HG02973 (cell line): ENCODE data around the gene PLBD2.

ENCODE experiments used
- ATAC-seq: cut with Tn5 transposase; IDR thresholded peaks from one replicate; pipeline ENCODE4 v1.9.1; 2021; ENCODE audit warnings: moderate library complexity; ENCODE audit not compliant: unreplicated experiment

PLBD2 gene

DNA sequence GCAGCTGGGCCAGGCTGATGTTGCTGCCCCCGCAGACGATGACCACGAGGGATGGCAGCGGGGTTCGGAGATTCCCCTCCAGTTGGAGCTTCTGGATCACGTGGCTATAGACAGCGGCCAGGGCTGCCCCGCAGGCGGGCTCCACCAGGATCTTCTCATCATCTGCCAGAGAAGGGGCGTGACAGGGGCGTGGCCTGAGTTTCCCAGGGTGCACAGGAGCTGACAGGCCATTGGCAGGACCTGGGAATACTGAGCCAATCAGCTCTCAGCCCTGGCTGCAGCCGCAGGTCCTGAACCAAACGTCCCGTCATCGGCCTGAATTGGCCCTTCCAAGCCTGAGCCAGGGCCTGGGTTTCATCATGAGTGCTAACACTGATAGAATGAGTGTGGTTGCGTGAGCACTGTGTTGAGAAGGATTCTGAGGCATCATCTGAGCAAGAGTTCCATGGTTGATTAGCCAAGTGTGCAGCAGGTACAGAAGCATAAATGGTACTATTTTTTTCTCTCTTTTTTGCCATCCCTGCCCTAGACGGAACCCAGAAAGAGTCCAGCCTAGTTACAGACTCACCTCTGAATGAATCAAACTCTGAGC is 34.7 kb downstream of the PLBD2 start:
- ATAC-seq, result no peak

DNA sequence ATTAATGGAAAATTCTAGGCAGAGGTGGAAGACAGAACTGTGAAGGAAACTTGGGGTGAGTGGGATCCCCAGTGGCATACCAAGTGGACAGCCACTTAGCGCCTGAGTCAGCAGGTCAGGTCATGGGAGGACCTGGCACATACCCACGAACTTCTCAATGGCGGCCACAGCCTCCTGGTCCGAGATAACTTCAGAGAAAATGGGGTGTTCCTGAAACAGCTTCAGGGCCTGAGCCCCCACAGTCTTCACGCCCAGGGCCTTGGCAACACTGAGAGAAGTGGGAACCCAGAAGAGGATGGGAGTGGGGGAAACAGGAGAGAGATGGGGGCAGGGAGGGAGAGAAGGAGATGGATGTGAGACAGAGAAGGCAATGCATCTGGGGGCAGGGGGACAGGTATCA is 35.4 kb downstream of the PLBD2 start:
- no peak for ATAC-seq

DNA sequence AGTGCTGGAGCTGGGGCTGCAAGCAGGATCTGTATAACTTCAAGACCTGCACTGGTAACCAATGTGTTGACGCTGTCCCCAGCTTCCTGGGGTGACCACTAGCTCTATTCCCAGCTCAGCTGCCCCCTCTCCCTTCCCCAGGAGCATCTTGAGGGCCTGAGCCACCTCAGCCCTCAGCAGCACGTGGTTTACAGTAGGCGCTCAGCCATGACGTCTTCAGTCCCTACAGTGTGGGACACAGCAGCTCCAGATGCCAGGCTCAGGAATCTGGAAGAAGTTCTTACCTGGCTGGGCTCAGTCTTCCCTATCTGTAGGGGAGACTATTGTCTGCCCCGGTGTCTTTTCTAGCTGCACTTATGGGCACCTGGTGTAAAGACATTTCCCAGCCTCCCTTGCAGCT is 36.7 kb downstream of the PLBD2 start:
- no peak for ATAC-seq

DNA sequence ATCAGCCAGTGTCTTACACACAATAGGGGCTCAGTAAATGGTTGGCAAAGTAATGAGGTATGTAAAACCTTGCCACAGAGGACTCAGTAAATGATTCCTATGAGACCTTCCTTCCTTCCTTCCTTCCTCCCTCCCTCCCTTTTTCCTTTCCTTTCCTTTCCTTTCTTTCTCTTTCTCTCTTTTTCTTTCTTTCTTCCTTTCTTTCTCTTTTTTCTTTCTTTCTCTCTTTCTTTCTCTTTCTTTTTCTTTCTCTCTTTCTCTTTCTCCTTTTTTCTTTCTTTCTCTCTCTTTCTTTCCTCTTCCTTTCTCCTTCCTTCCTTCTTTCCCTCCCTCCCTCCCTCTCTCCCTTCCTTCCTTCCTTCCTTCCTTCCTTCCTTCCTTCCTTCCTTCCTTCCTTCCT is 37.8 kb downstream of the PLBD2 start:
- no peak for ATAC-seq

DNA sequence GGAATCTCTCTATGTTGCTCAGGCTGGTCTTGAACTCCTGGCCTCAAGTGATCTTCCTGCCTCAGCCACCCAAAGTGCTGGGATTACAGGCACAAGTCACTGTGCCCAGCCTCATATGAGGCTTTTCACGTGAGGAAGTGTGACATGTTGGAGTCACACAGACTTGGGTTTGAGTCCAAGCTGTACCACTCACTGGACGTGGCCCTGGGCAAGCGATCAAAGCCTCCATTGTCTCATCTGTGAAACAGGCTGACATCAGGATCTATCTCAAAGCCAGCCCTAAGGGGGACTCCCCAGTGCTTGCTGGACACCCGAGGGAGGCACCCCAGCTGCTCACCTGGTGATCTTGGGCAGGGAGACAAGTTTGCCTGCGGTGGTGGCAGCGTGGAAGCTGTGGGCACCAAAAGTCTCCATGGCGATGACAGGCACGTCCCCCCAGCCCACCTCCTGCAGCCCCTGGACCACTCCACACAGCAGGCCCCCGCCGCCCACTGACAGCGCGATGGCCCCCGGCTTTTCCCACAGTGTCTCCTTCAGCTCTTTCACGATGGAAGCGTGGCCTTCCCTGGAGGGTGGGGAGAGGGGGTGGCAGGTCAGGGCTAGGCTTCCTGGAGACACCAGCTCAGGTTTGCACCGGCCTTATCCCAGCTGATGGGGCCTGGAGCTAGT is 38.6 kb downstream of the PLBD2 start:
- ATAC-seq, result no peak

DNA sequence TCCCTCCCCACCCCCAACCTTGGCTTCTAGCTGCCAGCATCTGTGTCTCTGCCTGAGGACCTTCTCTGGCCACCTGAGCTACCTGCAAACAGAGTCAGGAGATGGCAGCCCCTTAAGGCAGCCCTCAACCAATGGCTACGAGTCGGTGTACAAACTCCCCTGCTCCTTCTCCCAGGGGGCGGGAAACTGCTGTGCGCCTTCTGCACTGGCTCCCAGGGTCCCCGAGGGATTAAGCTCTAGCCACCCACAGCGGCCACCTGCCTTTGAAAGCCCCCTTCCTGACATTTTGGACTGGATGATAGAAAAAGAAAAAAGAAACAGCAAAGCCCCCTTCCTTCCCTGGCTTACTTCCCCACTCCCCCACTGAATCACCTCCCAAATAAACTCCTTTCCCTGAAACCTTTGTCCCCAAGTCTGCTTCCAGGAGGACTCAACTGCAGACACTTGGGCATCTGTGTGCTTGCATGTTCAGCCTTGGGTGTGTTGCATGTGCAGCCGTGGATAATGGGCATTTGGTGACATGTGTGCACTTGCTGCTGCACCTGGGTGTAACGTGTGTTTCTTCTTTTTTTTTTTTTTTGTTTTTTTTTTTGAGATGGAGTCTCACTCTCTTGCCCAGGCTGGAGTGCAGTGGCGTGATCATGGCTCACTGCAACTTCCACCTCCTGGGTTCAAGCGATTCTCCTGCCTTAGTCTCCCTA is 39.3 kb downstream of the PLBD2 start:
- no peak for ATAC-seq

DNA sequence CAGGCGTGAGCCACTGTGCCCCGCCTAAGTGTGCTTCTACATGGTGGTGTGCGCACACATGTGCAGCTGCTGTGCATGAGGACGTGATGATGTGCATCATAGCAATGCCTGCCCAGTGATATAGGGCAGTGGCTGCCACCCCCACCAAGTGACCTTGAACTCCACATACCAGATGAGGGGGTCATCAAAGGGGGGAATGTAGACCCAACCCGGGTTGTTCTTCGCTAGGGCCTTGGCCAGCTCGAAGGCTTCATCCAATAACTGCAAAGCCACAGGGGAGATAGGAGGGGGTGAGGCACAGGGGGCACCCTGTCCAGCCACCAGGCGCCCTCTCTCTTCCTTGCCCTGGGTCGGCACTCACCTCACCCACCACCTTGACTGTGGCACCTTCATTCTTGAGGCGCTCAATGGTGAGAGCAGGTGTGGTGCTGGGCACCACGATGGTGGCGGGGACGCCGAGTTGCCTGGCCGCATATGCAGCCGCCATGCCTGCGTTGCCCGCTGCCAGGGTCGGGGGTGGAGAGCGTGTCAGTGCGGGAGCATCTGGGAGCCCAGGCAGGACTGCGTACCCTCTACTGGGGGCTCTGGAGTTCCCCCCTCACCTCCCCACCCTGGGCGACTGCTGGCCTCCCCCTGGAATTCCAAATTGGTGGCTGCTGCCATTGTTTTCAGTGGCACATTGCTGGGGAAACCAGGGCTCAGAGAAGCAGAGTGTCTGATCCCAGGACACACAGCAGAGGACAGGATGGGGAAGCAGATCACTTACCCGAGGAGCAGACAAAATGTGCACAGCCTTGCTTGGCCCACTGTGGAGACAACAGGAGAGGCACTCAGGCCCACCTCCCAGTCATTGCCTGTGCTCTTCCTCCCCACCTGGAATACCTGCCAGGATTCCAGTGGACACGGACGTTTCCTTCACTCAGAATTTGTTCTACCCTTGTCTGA is 40.2 kb downstream of the PLBD2 start:
- no peak for ATAC-seq

DNA sequence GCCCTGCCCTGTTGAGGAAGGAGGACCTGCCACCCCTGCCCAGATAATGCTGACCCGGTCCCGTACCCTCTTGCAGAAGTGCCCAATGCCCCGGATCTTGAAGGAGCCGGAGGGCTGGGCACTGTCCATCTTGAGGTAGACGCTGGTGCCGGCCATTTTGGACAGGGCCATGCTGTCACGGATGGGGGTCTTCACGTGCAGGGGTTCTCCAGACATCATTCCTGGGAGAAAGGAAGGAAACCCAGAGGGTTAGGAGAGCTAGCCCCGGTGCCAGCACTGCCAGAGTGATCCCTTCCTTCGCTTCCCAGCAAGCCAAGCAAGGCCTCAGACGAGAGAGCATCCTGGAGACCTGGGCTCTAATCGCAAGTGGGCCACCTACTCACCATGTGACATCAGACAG is 41.1 kb downstream of the PLBD2 start:
- ATAC-seq, result no peak

DNA sequence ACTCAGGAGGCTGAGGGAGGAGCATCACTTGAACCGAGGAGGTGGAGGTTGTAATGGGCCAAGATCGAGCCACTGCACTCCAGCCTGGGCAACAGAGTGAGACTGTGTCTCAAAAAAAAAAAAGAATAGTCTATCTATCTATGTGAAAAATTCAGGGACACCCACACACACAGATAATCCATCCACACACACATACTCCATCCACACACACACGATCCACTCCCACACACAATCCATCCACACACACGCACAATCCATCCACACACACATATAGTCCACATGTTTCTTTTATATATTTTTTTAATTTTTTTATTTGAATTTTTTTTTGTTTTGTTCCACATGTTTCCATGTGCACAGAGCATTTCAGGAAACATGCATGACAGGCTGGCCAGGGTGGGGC is 42.0 kb downstream of the PLBD2 start:
- no peak for ATAC-seq

DNA sequence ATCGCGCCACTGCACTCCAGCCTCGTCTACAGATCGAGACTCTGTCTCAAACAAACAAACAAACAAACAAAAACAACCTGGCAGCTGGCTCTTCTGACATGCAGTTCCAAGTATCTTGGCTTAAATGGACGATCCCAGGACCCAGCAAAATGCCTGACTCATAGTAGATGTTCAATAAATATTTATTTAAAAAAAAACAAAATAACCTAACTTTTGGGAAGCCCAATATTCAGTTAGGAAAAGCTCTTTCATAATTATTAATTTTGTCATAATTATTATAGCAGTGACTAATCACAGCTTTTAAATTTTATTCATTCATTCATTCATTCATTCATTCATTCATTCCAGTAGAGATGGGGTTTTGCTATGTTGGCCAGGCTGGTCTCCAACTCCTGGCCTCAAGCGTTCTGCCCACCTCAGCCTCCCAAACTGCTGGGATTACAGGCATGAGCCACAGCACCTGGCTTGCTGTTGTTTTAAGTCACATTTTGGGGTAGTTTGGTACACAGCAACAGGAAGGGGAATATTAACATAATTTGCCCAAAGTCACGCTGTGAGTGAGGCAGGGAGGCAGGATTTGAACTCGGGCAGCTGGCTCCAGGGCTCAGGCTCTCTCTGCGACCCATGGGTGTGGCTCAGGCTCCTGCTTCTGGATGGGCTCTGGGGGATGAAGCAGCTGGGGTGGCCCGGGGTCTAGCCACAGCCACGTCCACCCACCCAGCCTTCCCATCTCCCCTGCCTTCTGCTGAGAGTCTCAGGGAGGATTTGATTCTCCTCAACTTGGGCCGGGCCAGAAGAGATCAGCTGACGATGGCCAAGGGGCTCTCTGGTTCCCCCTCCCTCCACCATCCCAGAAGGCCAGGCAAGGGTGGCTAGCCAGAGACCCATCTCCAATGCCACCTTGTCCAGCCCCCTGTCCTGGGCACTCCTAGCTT is 42.9 kb downstream of the PLBD2 start:
- ATAC-seq, result no peak

DNA sequence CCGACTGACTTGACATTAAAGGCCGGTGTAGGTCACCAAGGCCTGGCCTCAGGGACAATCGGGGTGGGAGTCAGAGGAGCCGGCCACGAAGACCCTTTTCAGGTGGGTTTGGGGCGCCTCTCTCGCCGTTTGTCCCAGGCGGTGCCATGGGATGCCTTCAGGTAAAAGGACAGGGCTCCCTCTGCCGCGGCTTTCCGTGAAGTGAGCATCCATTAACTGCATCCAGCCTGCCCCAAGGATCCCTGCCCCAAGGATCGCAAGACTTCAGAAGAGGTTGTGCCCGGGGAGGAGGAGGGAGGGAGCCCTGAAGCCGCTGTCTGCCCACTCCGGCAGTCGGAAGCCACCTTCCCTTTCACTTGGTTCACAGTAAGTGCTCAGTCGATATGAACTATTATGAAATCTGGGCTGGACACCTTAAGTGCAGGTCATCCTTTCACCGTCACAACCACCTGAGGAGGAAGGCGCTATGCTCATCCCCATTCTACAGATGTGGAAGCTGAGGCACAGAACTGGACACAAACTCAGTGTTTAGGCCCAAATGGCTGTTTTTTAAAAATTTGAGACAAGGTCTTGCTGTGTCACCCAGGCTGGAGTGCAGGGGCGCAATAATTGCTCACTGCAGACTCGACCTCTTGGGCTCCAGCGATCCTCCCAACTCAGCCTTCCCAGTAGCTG is 44.3 kb downstream of the PLBD2 start:
- ATAC-seq, result no peak

DNA sequence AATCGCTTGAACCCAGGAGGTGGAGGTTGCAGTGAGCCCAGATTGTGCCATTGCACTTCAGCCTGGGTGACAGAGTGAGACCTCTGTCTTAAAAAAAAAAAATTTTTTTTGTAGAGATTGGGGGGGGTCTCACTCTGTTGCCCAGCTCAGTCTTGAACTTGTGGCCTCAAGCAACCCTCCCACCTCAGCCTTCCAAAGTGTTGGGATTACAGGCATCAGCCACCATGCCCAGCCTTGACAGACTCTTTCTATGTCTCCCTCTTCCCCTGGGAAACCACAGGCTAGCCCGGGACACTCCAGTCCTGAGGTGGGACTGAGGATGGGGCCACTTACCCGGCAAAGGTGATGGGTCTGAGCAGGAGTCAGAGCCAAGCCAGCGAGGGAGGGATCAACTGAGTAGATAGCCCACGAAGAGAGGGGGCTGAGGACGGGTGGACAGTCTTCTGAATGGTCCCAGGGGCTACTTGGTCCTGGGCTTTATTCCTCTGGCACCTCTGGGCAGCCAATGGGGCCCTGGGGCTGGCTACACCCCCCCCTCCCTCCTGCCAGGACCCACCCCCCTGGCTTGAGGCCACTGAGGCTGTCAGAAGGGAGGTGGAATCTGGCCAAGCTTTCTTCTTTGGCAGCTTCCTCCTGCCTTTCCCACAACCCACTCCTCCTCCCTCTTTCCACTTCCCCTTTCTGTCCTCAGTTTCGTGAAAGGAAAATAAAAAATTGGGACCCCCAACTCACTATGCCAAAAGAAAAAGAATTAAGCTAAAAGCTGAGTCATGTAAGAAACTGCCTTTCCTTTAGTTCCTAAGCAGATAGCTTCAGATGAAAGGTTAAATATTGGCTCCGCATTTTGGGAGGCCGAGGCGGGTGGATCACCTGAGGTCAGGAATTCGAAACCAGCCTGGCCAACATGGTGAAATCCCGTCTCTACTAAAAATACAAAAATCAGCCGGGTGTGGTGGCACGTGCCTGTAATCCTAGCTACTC is 45.3 kb downstream of the PLBD2 start, which contains the start of gene SDS:
TSS of gene SDS (minus strand) at position 453 of the 981 bp plus-strand sequence. CDS start 4,179 bp downstream, outside the sequence.
- no peak for ATAC-seq

DNA sequence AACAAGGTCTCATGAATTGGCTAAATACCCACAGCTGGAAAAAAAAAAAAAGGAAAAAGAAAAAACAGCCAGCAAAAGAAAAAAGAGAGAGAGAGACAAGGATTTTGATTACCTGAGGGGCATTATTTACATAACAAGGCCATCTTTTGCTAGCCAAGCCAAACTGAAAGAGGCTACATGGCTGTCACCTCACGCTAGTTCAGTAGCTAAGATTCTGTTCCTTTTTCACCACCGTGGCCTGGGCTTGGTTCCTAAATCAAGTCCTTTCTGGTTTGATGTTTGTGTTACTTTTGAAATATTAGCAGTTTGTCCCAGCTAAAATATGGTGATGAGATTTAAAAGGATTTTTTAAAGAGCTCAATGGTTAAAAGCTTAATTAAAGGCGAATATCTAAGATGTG is 47.3 kb downstream of the PLBD2 start:
- ATAC-seq, result no peak

DNA sequence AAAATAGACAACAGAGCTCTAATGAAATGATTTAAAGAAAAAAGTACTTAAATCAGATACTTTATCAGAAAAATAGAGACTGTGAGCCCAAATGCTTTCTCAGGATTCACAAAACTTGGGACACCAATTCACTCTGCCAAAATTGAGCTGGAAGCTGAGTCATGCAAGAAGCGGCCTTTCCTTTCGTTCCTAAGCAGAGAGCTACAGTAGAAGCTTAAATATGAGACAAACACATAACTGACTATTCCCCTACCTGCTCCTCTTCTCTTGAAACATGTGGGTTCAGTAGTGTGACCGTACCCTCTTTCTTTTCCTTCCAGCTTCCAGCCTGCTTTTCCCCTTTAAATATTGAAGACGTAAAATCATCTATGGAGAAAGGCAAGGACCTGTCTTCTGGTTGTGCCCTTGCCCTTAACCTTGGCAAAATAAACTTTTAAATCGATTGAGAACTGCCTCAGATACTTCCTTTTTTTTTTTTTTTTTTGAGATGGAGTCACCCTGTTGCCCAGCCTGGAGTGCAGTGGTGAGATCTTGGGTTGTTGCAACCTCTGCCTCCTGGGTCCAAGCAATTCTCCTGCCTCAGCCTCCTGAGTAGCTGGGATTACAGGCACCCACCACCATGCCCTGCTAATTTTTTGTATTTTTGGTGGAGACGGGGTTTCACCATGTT is 49.7 kb downstream of the PLBD2 start:
- no peak for ATAC-seq

DNA sequence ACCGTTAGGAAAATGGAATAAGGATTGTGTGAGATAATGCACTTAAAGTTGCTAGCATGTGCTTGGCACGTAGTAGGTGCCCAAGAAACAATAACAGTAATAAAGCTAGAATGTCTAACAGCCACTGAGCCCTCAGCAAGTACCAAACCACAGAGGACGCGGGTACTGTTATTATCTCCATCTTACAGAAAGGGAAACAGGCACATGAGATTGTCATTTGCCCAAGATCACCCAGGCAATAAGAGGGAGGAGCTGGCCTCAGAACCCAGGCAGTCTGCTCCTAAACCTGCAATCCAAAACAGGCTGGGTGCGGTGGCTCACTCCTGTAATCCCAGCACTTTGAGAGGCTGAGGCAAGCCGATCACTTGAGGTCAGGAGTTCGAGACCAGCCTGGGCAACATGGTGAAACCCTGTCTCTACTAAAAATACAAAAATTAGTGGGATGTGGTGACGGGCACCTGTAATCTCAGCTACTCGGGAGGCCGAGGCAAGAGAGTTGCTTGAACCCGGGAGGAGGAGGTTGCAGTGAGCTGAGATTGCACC is 50.4 kb downstream of the PLBD2 start:
- ATAC-seq, result no peak

DNA sequence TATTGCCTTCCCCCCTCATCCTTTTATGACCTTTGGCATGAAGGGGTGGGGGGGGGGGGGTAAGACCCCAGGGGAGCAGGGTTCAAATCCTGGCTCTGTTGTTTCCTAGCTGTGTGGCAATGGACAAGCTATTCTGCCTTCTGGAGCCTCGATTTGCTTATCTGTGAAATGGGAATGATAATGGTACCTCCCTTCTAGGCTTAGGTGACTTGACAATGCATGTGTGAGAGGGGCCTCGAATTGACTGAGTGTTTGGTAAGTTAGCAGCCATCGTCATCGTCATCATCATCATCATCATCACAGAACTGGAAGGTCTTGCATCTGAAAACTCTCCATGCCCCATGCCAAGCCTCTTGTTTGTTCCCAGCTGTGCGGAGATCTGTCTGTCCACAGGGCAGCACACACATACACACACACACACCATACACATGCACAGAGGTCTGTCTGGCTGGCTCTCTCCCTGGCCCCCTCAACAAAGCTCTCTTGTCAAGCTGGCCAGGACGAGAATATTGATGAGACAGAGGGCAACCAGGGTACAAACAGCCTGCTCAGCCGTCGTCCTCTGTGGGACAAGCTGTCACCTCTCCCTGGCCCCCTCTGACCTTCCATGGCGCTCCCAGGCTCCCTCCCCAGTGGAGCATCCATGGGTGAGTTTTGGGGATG is 51.2 kb downstream of the PLBD2 start:
- no peak for ATAC-seq

DNA sequence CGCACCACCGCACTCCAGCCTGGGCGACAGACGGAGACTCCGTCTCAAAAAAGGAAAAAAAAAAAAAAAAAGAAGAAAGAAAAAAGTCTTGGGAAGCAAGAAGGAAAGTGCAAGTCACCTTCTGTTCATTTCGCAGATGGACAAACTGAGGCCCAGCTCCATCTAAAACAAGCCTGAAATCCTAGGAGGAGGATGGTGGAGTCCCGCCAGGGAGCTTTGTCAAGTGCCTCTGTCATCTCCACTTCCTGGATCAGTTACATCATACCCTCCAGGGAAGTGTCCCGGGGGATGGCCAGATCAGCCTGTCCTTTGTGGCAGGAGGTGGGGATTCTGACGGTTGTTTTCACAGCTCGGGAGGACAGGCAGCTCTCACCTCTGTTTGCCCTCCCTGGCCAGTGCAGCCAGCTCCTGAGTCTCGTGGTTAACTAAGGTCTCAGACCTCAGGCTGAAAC is 55.1 kb downstream of the PLBD2 start:
- no peak for ATAC-seq
